Measurements from ENCODE around the gene ADORA1.

- no peak for TF ChIP-seq EZH2phosphoT487 (conservative IDR thresholded peaks at IDR 0.05; ENCODE audit: low read length)
- TF ChIP-seq CTCF (IDR thresholded peaks at IDR 0.05; ENCODE audit: insufficient read depth, low read length, poor library complexity, severe bottlenecking) = no peak
These were observed 72.5 kb downstream of the ADORA1 start for GRCh38 chr1:203199816-203200571.

Measured in SU-DHL-6 (cell line).